A673 (cell line): Measurements from ENCODE around the gene SUPT3H. TPM values are rescaled to one million over a fixed set of nuclear protein-coding genes. Genes with fewer than 3 reads are reported as not detected.

ENCODE experiments used
- BruUV-seq: library from RNA; stranded (reverse); fragments of 400-500 nt; replicated peaks from 2 replicates; lab custom pipeline; 2021; lab: Mats Ljungman, UMichigan
- CTCF ChIA-PET: fragments of 300-600 bp; sonication (Branson Sonifier 250); formaldehyde crosslinking; loops from one replicate; lab custom pipeline; 2022; ENCODE audit warnings: antibody characterized with exemption; lab: Charles Lee
- POLR2A ChIA-PET: fragments of 300-600 bp; sonication (Branson Sonifier 250); formaldehyde crosslinking; loops from one replicate; lab custom pipeline; 2022; ENCODE audit warnings: antibody characterized with exemption; ENCODE audit not compliant: low non-redundant PET; lab: Charles Lee
- DNase-seq: peaks from one replicate; pipeline ENCODE4 v3.0.0-alpha.2; 2015; ENCODE audit warnings: low spot score
- H3K27ac ChIP-seq: fragments of 200-600 bp; sonication (generic); 2 replicates; pipeline ENCODE4 v1.5.1; 2016; ENCODE audit warnings: mixed run types, low read depth, mild to moderate bottlenecking, mixed read lengths, antibody characterized with exemption, low read length; ENCODE audit not compliant: poor library complexity, severe bottlenecking
- H3K27me3 ChIP-seq: fragments of 200-600 bp; sonication (generic); replicated peaks from 2 replicates; pipeline ENCODE4 v1.6.1; 2017; ENCODE audit warnings: mixed run types, low read depth, mild to moderate bottlenecking, mixed read lengths, antibody characterized with exemption, low read length; ENCODE audit not compliant: insufficient read depth, poor library complexity
- H3K36me3 ChIP-seq: fragments of 200-600 bp; sonication (generic); 2 replicates; pipeline ENCODE4 v1.6.1; 2016; ENCODE audit warnings: mixed run types, mild to moderate bottlenecking, mixed read lengths, antibody characterized with exemption, low read length; ENCODE audit not compliant: insufficient read depth, poor library complexity, severe bottlenecking
- H3K4me1 ChIP-seq: fragments of 200-600 bp; sonication (generic); 2 replicates; pipeline ENCODE4 v1.6.1; 2017; ENCODE audit warnings: mixed run types, mild to moderate bottlenecking, mixed read lengths, antibody characterized with exemption, low read length; ENCODE audit not compliant: insufficient read depth, poor library complexity, severe bottlenecking
- H3K4me3 ChIP-seq: fragments of 200-600 bp; sonication (generic); 2 replicates; pipeline ENCODE4 v1.5.1; 2016; ENCODE audit warnings: low read depth, mixed run types, mild to moderate bottlenecking, mixed read lengths, low read length; ENCODE audit not compliant: poor library complexity, severe bottlenecking
- H3K9me3 ChIP-seq: fragments of 200-600 bp; sonication (generic); 2 replicates; pipeline ENCODE4 v1.6.1; 2016; ENCODE audit warnings: mixed run types, low read depth, mild to moderate bottlenecking, mixed read lengths, antibody characterized with exemption, low read length; ENCODE audit not compliant: poor library complexity, severe bottlenecking
- EZH2 ChIP-seq: fragments of 200-600 bp; sonication (generic); IDR thresholded peaks from 2 replicates; pipeline ENCODE4 v1.6.1; 2017; ENCODE audit warnings: borderline replicate concordance, low read depth, mild to moderate bottlenecking, mixed read lengths, antibody characterized with exemption, low read length; ENCODE audit not compliant: poor library complexity, severe bottlenecking
- intact Hi-C: fragments of 100-400 bp; cut with micrococcal nuclease; formaldehyde crosslinking; loops from one replicate; pipeline ENCODE4 v1.10.0; 2022; ENCODE audit not compliant: unreplicated experiment
- total RNA-seq: library from RNA; stranded (reverse); gene quantifications from 2 replicates; pipeline ENCODE4 v1.2.3, GENCODE V29; 2021
- TF ChIP-seq, protein P1 (sequence below): fragments of 300-800, 200-600 bp; sonication (generic); conservative IDR thresholded peaks from 2 replicates; pipeline ENCODE4 v1.5.1; 2017; ENCODE audit warnings: low read depth, mild to moderate bottlenecking, antibody characterized with exemption, low read length, moderate library complexity, mixed read lengths

The SUPT3H gene
- total RNA-seq, 1 experiment from 2014 or later = 10.8 TPM

DNA sequence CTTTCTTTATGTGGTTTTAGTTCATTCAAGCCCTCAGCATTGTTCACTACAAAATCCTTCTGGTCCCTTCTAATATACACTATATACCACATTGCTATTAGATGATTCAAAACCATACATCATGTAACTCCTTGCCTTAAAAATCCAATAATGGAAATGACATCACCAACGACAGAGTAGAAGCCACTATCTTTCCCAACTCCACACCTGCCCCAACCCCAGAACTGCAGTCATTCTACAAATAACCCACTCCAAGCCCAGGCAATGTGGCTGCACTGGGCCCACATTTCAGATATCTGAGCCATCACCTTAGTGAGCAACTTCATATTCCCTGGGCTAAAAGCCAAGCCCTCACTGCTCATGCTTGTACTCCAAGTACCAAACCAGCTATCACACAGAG is 72.2 kb downstream of the SUPT3H start:
- intact Hi-C loops = no loop called here
- DNase-seq = no peak
- POLR2A ChIA-PET = no interaction called here
- Histone ChIP-seq H3K4me3 (no peak overlapping the region), H3K4me1 (no peaks in the 10 kb centered on the region), H3K27me3 (no peaks in the 10 kb centered on the region), H3K9me3 (no peaks in the 10 kb centered on the region), H3K27ac (no peak overlapping the region), H3K36me3 (no peaks in the 10 kb centered on the region)
- CTCF ChIA-PET = no interaction called here
- BruUV-seq = no TSS peak
- TF ChIP-seq, protein P1, sequence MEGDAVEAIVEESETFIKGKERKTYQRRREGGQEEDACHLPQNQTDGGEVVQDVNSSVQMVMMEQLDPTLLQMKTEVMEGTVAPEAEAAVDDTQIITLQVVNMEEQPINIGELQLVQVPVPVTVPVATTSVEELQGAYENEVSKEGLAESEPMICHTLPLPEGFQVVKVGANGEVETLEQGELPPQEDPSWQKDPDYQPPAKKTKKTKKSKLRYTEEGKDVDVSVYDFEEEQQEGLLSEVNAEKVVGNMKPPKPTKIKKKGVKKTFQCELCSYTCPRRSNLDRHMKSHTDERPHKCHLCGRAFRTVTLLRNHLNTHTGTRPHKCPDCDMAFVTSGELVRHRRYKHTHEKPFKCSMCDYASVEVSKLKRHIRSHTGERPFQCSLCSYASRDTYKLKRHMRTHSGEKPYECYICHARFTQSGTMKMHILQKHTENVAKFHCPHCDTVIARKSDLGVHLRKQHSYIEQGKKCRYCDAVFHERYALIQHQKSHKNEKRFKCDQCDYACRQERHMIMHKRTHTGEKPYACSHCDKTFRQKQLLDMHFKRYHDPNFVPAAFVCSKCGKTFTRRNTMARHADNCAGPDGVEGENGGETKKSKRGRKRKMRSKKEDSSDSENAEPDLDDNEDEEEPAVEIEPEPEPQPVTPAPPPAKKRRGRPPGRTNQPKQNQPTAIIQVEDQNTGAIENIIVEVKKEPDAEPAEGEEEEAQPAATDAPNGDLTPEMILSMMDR = no peak
- no peak for TF ChIP-seq EZH2

DNA sequence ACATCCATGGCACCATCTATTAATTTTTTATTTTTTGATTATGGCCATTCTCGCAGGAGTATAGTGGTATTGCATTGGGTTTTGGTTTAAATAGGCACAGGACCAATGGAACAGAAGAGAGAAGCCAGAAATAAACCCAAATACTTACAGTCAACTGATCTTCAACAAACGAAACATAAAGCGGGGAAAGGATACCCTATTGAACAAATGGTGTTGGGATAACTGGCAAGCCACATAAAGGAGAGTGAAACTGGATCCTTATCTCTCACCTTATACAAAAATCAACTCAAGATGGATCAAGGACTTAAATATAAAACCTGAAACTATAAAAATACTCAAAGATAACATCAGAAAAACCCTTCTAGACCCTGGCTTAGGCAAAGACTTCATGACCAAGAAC is 74.9 kb downstream of the SUPT3H start:
- intact Hi-C loops = no loop called here
- ChIA-PET CTCF (no interaction called here), POLR2A (no interaction called here)
- no TSS peak for BruUV-seq
- no peaks in the 10 kb centered on the region for H3K27me3 ChIP-seq
- H3K9me3 ChIP-seq = no peaks in the 10 kb centered on the region
- H3K4me1 ChIP-seq = no peaks in the 10 kb centered on the region
- H3K27ac ChIP-seq = no peak overlapping the region
- no peak overlapping the region for H3K4me3 ChIP-seq
- H3K36me3 ChIP-seq = no peaks in the 10 kb centered on the region
- DNase-seq = no peak
- TF ChIP-seq, protein P1 = no peak
- no peak for TF ChIP-seq EZH2

DNA sequence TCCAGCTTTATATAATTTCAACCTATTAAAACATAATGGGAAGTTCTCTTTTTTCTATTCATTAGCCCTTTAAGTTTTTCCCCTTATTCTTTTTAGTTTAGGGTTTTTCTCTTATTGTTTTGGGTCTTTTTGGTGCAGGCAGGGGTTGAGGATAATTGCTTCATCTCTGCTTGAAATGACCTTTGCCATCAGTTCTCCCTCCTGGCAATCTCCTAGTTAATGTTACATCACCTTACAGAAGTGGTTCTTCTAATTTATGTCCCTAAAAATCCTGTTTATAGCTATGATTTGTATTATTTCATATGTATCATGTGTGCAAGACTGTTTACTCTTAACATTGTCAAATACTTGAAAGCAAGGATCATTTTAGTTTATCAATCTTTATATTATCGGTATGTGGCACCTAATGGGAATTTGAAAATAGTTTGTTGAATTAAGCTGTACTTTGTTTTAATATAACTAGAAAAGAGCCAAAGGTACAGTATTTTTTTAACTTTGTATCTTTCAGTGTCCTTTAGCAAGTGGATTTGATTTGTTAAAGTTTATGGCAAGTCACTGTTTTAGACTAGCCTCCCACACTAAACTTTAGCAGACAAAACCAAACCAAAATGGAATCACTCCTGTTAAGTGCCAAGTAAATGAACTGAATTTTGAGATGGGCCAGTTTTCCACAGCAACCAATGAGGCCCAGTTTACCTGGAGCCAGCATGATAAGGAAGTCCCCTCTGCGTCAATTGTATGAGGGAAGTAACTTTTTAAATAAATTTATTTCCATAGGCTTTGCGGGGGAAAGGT is 76.2 kb downstream of the SUPT3H start:
- H3K27me3 ChIP-seq = no peaks in the 10 kb centered on the region
- H3K4me1 ChIP-seq = no peaks in the 10 kb centered on the region
- no TSS peak for BruUV-seq
- CTCF ChIA-PET = no interaction called here
- no peak for DNase-seq
- TF ChIP-seq EZH2 = no peak
- TF ChIP-seq, protein P1 = no peak
- no peak overlapping the region for H3K27ac ChIP-seq
- H3K36me3 ChIP-seq = no peaks in the 10 kb centered on the region
- POLR2A ChIA-PET = no interaction called here
- intact Hi-C loops = no loop called here
- no peak overlapping the region for H3K4me3 ChIP-seq
- H3K9me3 ChIP-seq = no peaks in the 10 kb centered on the region
